ENCODE results near the gene RNF187.

DNA sequence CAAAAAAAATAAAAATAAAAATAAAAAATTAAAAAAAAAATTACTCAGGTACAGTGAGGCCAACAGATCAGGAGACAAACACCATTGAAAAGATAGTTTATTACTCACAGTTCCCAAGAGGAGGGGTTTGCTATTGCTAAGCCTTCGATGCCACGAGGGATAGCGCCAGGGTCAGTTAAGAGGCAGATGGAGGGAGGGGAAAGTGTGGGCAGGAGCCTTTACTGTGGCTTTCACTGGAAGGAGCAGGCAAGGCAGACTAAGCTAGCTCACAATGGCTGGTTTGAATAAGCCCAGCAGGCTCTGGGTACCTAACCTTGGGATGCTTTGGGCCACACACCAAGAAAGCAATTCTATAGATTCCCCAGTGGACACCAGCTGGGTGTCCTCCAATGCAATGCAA, 12.7 kb upstream of the RNF187 start:
- TF ChIP-seq POLR2AphosphoS5 (IDR thresholded peaks at IDR 0.05; ENCODE audit: low read depth, low read length): no peak
- no peak for TF ChIP-seq TAF1 (IDR thresholded peaks at IDR 0.05; ENCODE audit: borderline replicate concordance, insufficient read depth, low read length)
- TF ChIP-seq, protein P1, sequence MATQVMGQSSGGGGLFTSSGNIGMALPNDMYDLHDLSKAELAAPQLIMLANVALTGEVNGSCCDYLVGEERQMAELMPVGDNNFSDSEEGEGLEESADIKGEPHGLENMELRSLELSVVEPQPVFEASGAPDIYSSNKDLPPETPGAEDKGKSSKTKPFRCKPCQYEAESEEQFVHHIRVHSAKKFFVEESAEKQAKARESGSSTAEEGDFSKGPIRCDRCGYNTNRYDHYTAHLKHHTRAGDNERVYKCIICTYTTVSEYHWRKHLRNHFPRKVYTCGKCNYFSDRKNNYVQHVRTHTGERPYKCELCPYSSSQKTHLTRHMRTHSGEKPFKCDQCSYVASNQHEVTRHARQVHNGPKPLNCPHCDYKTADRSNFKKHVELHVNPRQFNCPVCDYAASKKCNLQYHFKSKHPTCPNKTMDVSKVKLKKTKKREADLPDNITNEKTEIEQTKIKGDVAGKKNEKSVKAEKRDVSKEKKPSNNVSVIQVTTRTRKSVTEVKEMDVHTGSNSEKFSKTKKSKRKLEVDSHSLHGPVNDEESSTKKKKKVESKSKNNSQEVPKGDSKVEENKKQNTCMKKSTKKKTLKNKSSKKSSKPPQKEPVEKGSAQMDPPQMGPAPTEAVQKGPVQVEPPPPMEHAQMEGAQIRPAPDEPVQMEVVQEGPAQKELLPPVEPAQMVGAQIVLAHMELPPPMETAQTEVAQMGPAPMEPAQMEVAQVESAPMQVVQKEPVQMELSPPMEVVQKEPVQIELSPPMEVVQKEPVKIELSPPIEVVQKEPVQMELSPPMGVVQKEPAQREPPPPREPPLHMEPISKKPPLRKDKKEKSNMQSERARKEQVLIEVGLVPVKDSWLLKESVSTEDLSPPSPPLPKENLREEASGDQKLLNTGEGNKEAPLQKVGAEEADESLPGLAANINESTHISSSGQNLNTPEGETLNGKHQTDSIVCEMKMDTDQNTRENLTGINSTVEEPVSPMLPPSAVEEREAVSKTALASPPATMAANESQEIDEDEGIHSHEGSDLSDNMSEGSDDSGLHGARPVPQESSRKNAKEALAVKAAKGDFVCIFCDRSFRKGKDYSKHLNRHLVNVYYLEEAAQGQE (IDR thresholded peaks at IDR 0.05; ENCODE audit: insufficient read depth in 1 of 2, low read depth in 2 of 2, low read length in 2 of 2): no peak

Data from PFSK-1 (cell line).